HepG2 (cell line): Measurements from ENCODE around the gene MARCHF9. TPM values are rescaled to one million over a fixed set of nuclear protein-coding genes. Genes with fewer than 3 reads are reported as not detected.

ENCODE experiments used
- CREB1 ChIP-seq, 2 experiments: fragments of 450-650 bp in 1 of 2; IDR thresholded peaks; 2 replicates each; pipeline ENCODE4 v1.6.1; 2016 to 2017; ENCODE audit warnings: control low read depth in 1 of 2, mild to moderate bottlenecking in 1 of 2, missing compliant biosample characterization in 1 of 2, missing genetic modification characterization in 1 of 2
- HNF4A ChIP-seq: sonication (generic); formaldehyde crosslinking; IDR thresholded peaks from 2 replicates; pipeline ENCODE4 v1.4.0; 2020; ENCODE audit warnings: missing genetic modification reagents
- HNRNPK ChIP-seq: fragments of 200-400 bp; formaldehyde crosslinking; IDR thresholded peaks from 2 replicates; pipeline ENCODE4 v1.6.1; 2018; ENCODE audit warnings: low read length, low read depth, moderate library complexity, mild to moderate bottlenecking; ENCODE audit not compliant: poor library complexity, severe bottlenecking
- NCOA1 ChIP-seq: sonication (generic); formaldehyde crosslinking; IDR thresholded peaks from 2 replicates; pipeline ENCODE4 v1.9.0; 2021; ENCODE audit warnings: missing genetic modification reagents
- RERE ChIP-seq: IDR thresholded peaks from 2 replicates; pipeline ENCODE4 v1.6.1; 2016; ENCODE audit warnings: low read depth, missing genetic modification reagents, missing compliant biosample characterization
- REST ChIP-seq, 2 experiments: IDR thresholded peaks; 2 replicates each; pipeline ENCODE4 v1.6.1; 2011 to 2012; ENCODE audit warnings: low read length in 2 of 2, borderline replicate concordance in 1 of 2, low read depth in 1 of 2, mild to moderate bottlenecking in 1 of 2, moderate library complexity in 1 of 2
- TCF7 ChIP-seq: sonication (generic); IDR thresholded peaks from 2 replicates; pipeline ENCODE4 v1.6.1; 2016; ENCODE audit warnings: antibody characterized with exemption, low read depth
- ZFP1 ChIP-seq: IDR thresholded peaks from 2 replicates; pipeline ENCODE4 v1.6.1; 2016
- ZIK1 ChIP-seq: sonication (generic); formaldehyde crosslinking; IDR thresholded peaks from 2 replicates; pipeline ENCODE4 v1.5.0; 2020; ENCODE audit warnings: mild to moderate bottlenecking, low read depth, missing genetic modification reagents, borderline replicate concordance
- ZKSCAN1 ChIP-seq: fragments of 150-350 bp; IDR thresholded peaks from 2 replicates; pipeline ENCODE4 v1.6.1; 2014; ENCODE audit warnings: low read length
- ZNF350 ChIP-seq: sonication (generic); formaldehyde crosslinking; IDR thresholded peaks from 2 replicates; pipeline ENCODE4 v1.4.0; 2020; ENCODE audit warnings: mild to moderate bottlenecking, low read depth, missing genetic modification reagents, borderline replicate concordance
- ZNF451 ChIP-seq: sonication (generic); formaldehyde crosslinking; IDR thresholded peaks from 2 replicates; pipeline ENCODE4 v1.5.0; 2020; ENCODE audit warnings: mild to moderate bottlenecking, missing genetic modification reagents
- ZNF674 ChIP-seq: sonication (generic); formaldehyde crosslinking; IDR thresholded peaks from 2 replicates; pipeline ENCODE4 v1.5.0; 2020; ENCODE audit warnings: low read depth, mild to moderate bottlenecking, missing genetic modification reagents
- ZNF746 ChIP-seq: sonication (generic); formaldehyde crosslinking; IDR thresholded peaks from 2 replicates; pipeline ENCODE4 v1.8.0; 2022; ENCODE audit warnings: mild to moderate bottlenecking, missing genetic modification reagents
- ZNF766 ChIP-seq: sonication (generic); formaldehyde crosslinking; IDR thresholded peaks from 2 replicates; pipeline ENCODE4 v1.5.0; 2020; ENCODE audit warnings: missing genetic modification reagents, borderline replicate concordance
- polyA plus RNA-seq, 8 experiments: library from polyadenylated mRNA; depleted of rRNA in 3 of 8; stranded (reverse) in 7 of 8; unstranded in 1 of 8; fragments of >200 nt; fragmentation: Illumina TruSeq in 4 of 8; extraction: Trizol in 4 of 8; gene quantifications; 2 replicates each; pipeline versions ENCODE4 v1.2.1 to v1.2.3, GENCODE V29; 2011 to 2016; ENCODE audit warnings: low read depth in 4 of 8, missing spikeins in 1 of 8, mixed read lengths in 1 of 8; ENCODE audit not compliant: insufficient read depth in 1 of 8
- total RNA-seq, 5 experiments: library from RNA; depleted of rRNA; stranded (reverse); fragments of >200 nt; fragmentation: Illumina TruSeq; extraction: Trizol; gene quantifications; 2 replicates each; pipeline ENCODE4 v1.2.3, GENCODE V29; 2016; ENCODE audit warnings: low read depth in 1 of 5
- TF ChIP-seq, protein P1 (sequence below), 2 experiments: fragments of 450-650 bp in 1 of 2; sonication (generic) in 1 of 2; formaldehyde crosslinking; IDR thresholded peaks; 2 replicates each; pipeline versions ENCODE4 v1.5.0 to v1.8.0; 2020 to 2022; ENCODE audit warnings: mild to moderate bottlenecking in 1 of 2, missing genetic modification reagents in 1 of 2
- TF ChIP-seq, protein P2 (sequence below): sonication (generic); formaldehyde crosslinking; IDR thresholded peaks from 2 replicates; pipeline ENCODE4 v1.5.1; 2020; ENCODE audit warnings: missing genetic modification reagents, mild to moderate bottlenecking, borderline replicate concordance

Gene MARCHF9
- total and polyA plus RNA-seq, 2 of the 13 experiments (the other 11 are each of a cell fraction or from before 2014, with no cell fraction given), result 5.7 to 9.6 TPM

GRCh38 chr12:57744194-57744776 lies 10.6 kb upstream of the MARCHF9 start (continued):
- TF ChIP-seq REST (IDR thresholded peaks at IDR 0.05; ENCODE audit: borderline replicate concordance in 1 of 2, low read depth in 1 of 2, low read length in 2 of 2) (0 out of 4 replicates have a peak, but pooled peaks of 1 of the 2 experiments have one; percentile 40), RERE (CRISPR knock-in tag) (no peak), TCF7 (no peak), HNRNPK (no peak), HNF4A (CRISPR knock-in tag) (no peak), ZNF766 (CRISPR knock-in tag) (no peak), ZKSCAN1 (no peak), CREB1 (IDR thresholded peaks at IDR 0.05) (peak; percentile 95), CREB1 (CRISPR knock-in tag; IDR thresholded peaks at IDR 0.05) (peak; percentile 97; the same call in 1 of the 2 replicates), ZNF674 (0 out of 2 replicates have a peak, but pooled peaks have one; percentile 13), NCOA1 (no peak), ZNF350 (peak; percentile 17; the same call in 1 of the 2 replicates), ZNF746 (CRISPR knock-in tag) (peak; percentile 41; the same call in 1 of the 2 replicates), ZIK1 (CRISPR knock-in tag) (no peak), ZFP1 (CRISPR knock-in tag) (peak; percentile 62; the same call in 1 of the 2 replicates), ZNF451 (no peak)
- TF ChIP-seq, protein P1, sequence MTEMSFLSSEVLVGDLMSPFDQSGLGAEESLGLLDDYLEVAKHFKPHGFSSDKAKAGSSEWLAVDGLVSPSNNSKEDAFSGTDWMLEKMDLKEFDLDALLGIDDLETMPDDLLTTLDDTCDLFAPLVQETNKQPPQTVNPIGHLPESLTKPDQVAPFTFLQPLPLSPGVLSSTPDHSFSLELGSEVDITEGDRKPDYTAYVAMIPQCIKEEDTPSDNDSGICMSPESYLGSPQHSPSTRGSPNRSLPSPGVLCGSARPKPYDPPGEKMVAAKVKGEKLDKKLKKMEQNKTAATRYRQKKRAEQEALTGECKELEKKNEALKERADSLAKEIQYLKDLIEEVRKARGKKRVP (CRISPR knock-in tag; IDR thresholded peaks at IDR 0.05), result peak in 1 of 2 experiments; percentile 59; a peak in 1 of 4 replicates
- TF ChIP-seq, protein P2, sequence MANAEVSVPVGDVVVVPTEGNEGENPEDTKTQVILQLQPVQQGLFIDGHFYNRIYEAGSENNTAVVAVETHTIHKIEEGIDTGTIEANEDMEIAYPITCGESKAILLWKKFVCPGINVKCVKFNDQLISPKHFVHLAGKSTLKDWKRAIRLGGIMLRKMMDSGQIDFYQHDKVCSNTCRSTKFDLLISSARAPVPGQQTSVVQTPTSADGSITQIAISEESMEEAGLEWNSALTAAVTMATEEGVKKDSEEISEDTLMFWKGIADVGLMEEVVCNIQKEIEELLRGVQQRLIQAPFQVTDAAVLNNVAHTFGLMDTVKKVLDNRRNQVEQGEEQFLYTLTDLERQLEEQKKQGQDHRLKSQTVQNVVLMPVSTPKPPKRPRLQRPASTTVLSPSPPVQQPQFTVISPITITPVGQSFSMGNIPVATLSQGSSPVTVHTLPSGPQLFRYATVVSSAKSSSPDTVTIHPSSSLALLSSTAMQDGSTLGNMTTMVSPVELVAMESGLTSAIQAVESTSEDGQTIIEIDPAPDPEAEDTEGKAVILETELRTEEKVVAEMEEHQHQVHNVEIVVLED, result no peak; the same call in 1 of the 2 replicates
